Psoas muscle (tissue), 8 donors: Measurements from ENCODE around the gene REC8. TPM values are rescaled to one million over a fixed set of nuclear protein-coding genes. Genes with fewer than 3 reads are reported as not detected.
"Not testable (repeated sequence)": the region's sequence is repeated elsewhere in the genome, so short reads cannot be mapped to it uniquely, and the experiment has no call there.

Experiments used
- ATAC-seq, 4 donors: fragments of 200-7000 bp; cut with Tn5 transposase; one replicate each; pipeline ENCODE4 v1.9.1; 2020; ENCODE audit warnings: moderate library complexity in 3 of 4, mild to moderate bottlenecking in 2 of 4
- DNase-seq, 2 donors: peaks; one replicate each; pipeline ENCODE4 v3.0.0-alpha.2; 2020
- H3K27ac ChIP-seq: fragments of 200-600 bp; one replicate; pipeline ENCODE4 v1.8.0; 2022
- H3K27me3 ChIP-seq, 3 donors: fragments of 200-600 bp in 1 of 3; one replicate each; pipeline versions ENCODE4 v1.6.1 to v1.8.0; 2013 to 2022; ENCODE audit warnings: low read length in 2 of 3, mild to moderate bottlenecking in 2 of 3, moderate library complexity in 1 of 3; ENCODE audit not compliant: insufficient read depth in 3 of 3
- H3K36me3 ChIP-seq, 2 donors: fragments of 200-600 bp in 1 of 2; one replicate each; pipeline versions ENCODE4 v1.6.1 to v1.8.0; 2013 to 2022; ENCODE audit warnings: low read depth in 1 of 2, mild to moderate bottlenecking in 1 of 2, moderate library complexity in 1 of 2; ENCODE audit not compliant: insufficient read depth in 1 of 2
- H3K4me1 ChIP-seq: fragments of 200-600 bp; one replicate; pipeline ENCODE4 v1.8.0; 2022
- H3K4me3 ChIP-seq: fragments of 200-600 bp; one replicate; pipeline ENCODE4 v1.8.0; 2022; ENCODE audit warnings: mild to moderate bottlenecking
- H3K9me3 ChIP-seq: fragments of 200-600 bp; one replicate; pipeline ENCODE4 v1.8.0; 2022
- CTCF ChIP-seq: fragments of 200-600 bp; IDR thresholded peaks from one replicate; pipeline ENCODE4 v1.8.0; 2022; ENCODE audit warnings: antibody characterized with exemption
- WGBS, 3 donors: extraction: QIAGEN DNeasy Blood & Tissue Kit; methylation state at CpG; one replicate each; pipeline versions ENCODE4 v1.1.6 to v1.1.7; 2013; 5-methylcytosine and 5-hydroxymethylcytosine counted together
- intact Hi-C, 2 donors: fragments of 100-400 bp; cut with DNase I; formaldehyde crosslinking; loops; one replicate each; pipeline versions ENCODE4 v1.11.0 to v1.14.2; 2022
- polyA plus RNA-seq, 3 donors: library from polyadenylated mRNA; stranded (reverse); fragments of 200-250 nt; gene quantifications; one replicate each; pipeline ENCODE4 v1.2.3, GENCODE V29; 2013
- total RNA-seq, 4 donors: library from RNA; stranded (reverse); fragmentation: NEBNext Ultra II Directional in 2 of 4; extraction: Animal tissue kit (Norgen Biotek cat#: 25700) in 2 of 4; gene quantifications; one replicate each; pipeline versions ENCODE4 v1.2.1 to v1.2.4, GENCODE V29; 2021 to 2023
- donor health status: healthy with polysubstance abuse.
- donor health status: DM: no; HTN: no; CAD: no; lungs with moderate emphysema.
- donor health status: Bipolar disorder and iron deficiency.
- donor health status: healthy.
- donor health status: DM: yes; HTN: yes; CAD: no.
- donor health status: DM: no; HTN: no; CAD: no.
- donor health status: DM: no; HTN: no; CAD: no.
- donor health status: DM: yes; HTN: yes; CAD: no.

The REC8 gene
- total and polyA plus RNA-seq, 7 donors = 0.13 to 1.6 (median 1.2) TPM

GRCh38 chr14:24215495-24216344 is 43.8 kb downstream of the REC8 start, which contains the start of gene MDP1:
Gene MDP1 (minus strand): TSS chr14:24216066. CDS start chr14:24215955, 111 bp downstream.
- 0 to 1% (median 1%) methylated on average over 33 to 40 of the region's 40 CpGs for WGBS, 3 donors
- DNase-seq = peak; percentile 85 to 91
- Histone ChIP-seq H3K9me3 (no peaks in the 10 kb centered on the region), H3K36me3 (peaks cover 3 to 29% of the 10 kb centered on the region in 2 donors), H3K27me3 (no peaks in the 10 kb centered on the region), H3K4me3 (peak within 1 kb of the TSS; percentile 80), H3K4me1 (peaks cover 20% of the 10 kb centered on the region), H3K27ac (peak within 1 kb of the TSS; percentile 87)
- peak; percentile 43 for TF ChIP-seq CTCF
- ATAC-seq = peak; percentile 77 to 85 (median 82)
- intact Hi-C loops = loop anchor here in 1 of 2 donors (2.0 kb wide), 1 partner anchor 27 kb away; the partner anchor contains the start of gene IPO4

GRCh38 chr14:24216345-24216699 is 44.4 kb downstream of the REC8 start:
- DNase-seq = no peak
- 82 to 90% (median 85%) methylated on average over 2 of the region's 2 CpGs for WGBS, 3 donors
- Histone ChIP-seq H3K36me3 (peaks cover 3 to 23% of the 10 kb centered on the region in 2 donors), H3K9me3 (no peaks in the 10 kb centered on the region), H3K4me1 (peaks cover 20% of the 10 kb centered on the region), H3K4me3 (peak overlapping the region; percentile 80), H3K27ac (peak overlapping the region; percentile 87), H3K27me3 (no peaks in the 10 kb centered on the region)
- no peak for ATAC-seq
- intact Hi-C loops = no loop called here
- no peak for TF ChIP-seq CTCF

GRCh38 chr14:24216876-24217275 is 45.0 kb downstream of the REC8 start:
- ATAC-seq, H3K27me3 ChIP-seq, intact Hi-C loops, H3K27ac ChIP-seq, H3K9me3 ChIP-seq, DNase-seq, H3K4me3 ChIP-seq: not testable (repeated sequence)
- 90 to 100% (median 95%) methylated on average over 1 of the region's 1 CpG for WGBS, 3 donors
- H3K36me3 ChIP-seq = peaks cover 3 to 21% of the 10 kb centered on the region in 2 donors
- H3K4me1 ChIP-seq = peaks cover 19% of the 10 kb centered on the region

- DNase-seq (no peak), ATAC-seq (no peak)
- no peak for TF ChIP-seq CTCF
- Histone ChIP-seq H3K9me3 (no peaks in the 10 kb centered on the region), H3K36me3 (peaks cover 3 to 21% of the 10 kb centered on the region in 2 donors), H3K27me3 (no peaks in the 10 kb centered on the region), H3K4me3 (no peak overlapping the region), H3K27ac (no peak overlapping the region), H3K4me1 (peaks cover 8% of the 10 kb centered on the region)
- WGBS, 3 donors = 89 to 95% (median 90%) methylated on average over 4 of the region's 4 CpGs
- intact Hi-C loops = no loop called here
Observed at GRCh38 chr14:24219080-24219479, 47.2 kb downstream of the REC8 start.

GRCh38 chr14:24219521-24219920 is 47.6 kb downstream of the REC8 start:
- intact Hi-C loops = no loop called here
- H3K4me1 ChIP-seq = peaks cover 8% of the 10 kb centered on the region
- no peak for ATAC-seq
- H3K9me3 ChIP-seq = no peaks in the 10 kb centered on the region
- H3K27ac ChIP-seq = no peak overlapping the region
- no peak for TF ChIP-seq CTCF
- peaks cover 3 to 21% of the 10 kb centered on the region in 2 donors for H3K36me3 ChIP-seq
- no peak overlapping the region for H3K4me3 ChIP-seq
- no peaks in the 10 kb centered on the region for H3K27me3 ChIP-seq
- 55 to 61% (median 58%) methylated on average over 3 of the region's 3 CpGs for WGBS, 3 donors
- no peak for DNase-seq

GRCh38 chr14:24222987-24223386 is 51.1 kb downstream of the REC8 start:
- ATAC-seq, intact Hi-C loops, H3K4me3 ChIP-seq, H3K27me3 ChIP-seq, DNase-seq, H3K4me1 ChIP-seq, H3K27ac ChIP-seq, H3K9me3 ChIP-seq: not testable (repeated sequence)
- peaks cover 0 to 16% of the 10 kb centered on the region in 2 donors for H3K36me3 ChIP-seq
- 98 to 100% (median 99%) methylated on average over 4 of the region's 4 CpGs for WGBS, 3 donors
